Naive thymus-derived CD8-positive, alpha-beta T cell (primary cell): ENCODE data around the gene ZKSCAN3. TPM values are rescaled to one million over a fixed set of nuclear protein-coding genes. Genes with fewer than 3 reads are reported as not detected.
"Not testable (repeated sequence)": the region's sequence is repeated elsewhere in the genome, so short reads cannot be mapped to it uniquely, and the experiment has no call there.

Source experiments
- ATAC-seq, 2 donors: fragments of 150-1000 bp; cut with Tn5 transposase in 1 of 2; sonication (Bioruptor Pico), chemical (Tn5 transposase) in 1 of 2; 1 replicate in 1 of 2; 2 replicates in 1 of 2; pipeline ENCODE4 v1.10.0; 2021; ENCODE audit warnings: mild to moderate bottlenecking in 2 of 2, moderate library complexity in 2 of 2
- POLR2A ChIA-PET: fragments of 350-600 bp; sonication (Branson Sonifier 250); formaldehyde crosslinking; loops from one replicate; lab custom pipeline; 2021; ENCODE audit warnings: antibody characterized with exemption; lab: Charles Lee
- DNase-seq, 10 donors: peaks; one replicate each; pipeline versions ENCODE4 v3.0.0 to v3.0.0-alpha.2; 2020 to 2022
- H3K27ac Mint-ChIP-seq, 10 donors: one replicate each; pipeline ENCODE4 v1.8.0; 2020 to 2022; ENCODE audit warnings: mild to moderate bottlenecking in 10 of 10, mixed read lengths in 10 of 10, moderate library complexity in 4 of 10, inconsistent platforms in 1 of 10
- H3K27me3 Mint-ChIP-seq, 5 donors: one replicate each; pipeline ENCODE4 v1.8.0; 2021 to 2022; ENCODE audit warnings: mixed read lengths in 5 of 5
- H3K36me3 Mint-ChIP-seq, 3 donors: one replicate each; pipeline ENCODE4 v1.8.0; 2020 to 2022; ENCODE audit warnings: mixed read lengths in 3 of 3, mild to moderate bottlenecking in 2 of 3, inconsistent platforms in 1 of 3
- H3K4me1 Mint-ChIP-seq, 4 donors: one replicate each; pipeline ENCODE4 v1.8.0; 2021 to 2022; ENCODE audit warnings: mixed read lengths in 4 of 4
- H3K4me3 Mint-ChIP-seq, 10 donors: one replicate each; pipeline ENCODE4 v1.8.0; 2020 to 2022; ENCODE audit warnings: mild to moderate bottlenecking in 10 of 10, mixed read lengths in 10 of 10, moderate library complexity in 6 of 10, inconsistent platforms in 1 of 10
- H3K9me3 Mint-ChIP-seq, 9 donors: one replicate each; pipeline ENCODE4 v1.8.0; 2020 to 2022; ENCODE audit warnings: mixed read lengths in 9 of 9, mild to moderate bottlenecking in 3 of 9, inconsistent platforms in 1 of 9, moderate library complexity in 1 of 9
- polyA plus RNA-seq, 3 donors: library from polyadenylated mRNA; unstranded; fragments of 300-500 nt; fragmentation: Illumina TruSeq; gene quantifications; one replicate each; pipeline ENCODE4 v1.2.3, GENCODE V29; 2021
- total RNA-seq, 8 experiments: library from RNA in 2 of 8; stranded (reverse) in 2 of 8; gene quantifications; one replicate each; pipeline ENCODE4 v1.2.3 and lab custom pipeline; 2021 to 2026

Gene ZKSCAN3
- total and polyA plus RNA-seq, 5 experiments from 2014 or later: 0.81 to 11.1 (median 4.0) TPM

GRCh38 chr6:28383235-28384142 is 33.7 kb downstream of the ZKSCAN3 start:
- peak overlapping the region in 9 of 10 donors; percentile 63 to 86 (median 74) for H3K27ac Mint-ChIP-seq
- ATAC-seq (peak; percentile 80 to 85), DNase-seq (peak; percentile 6 to 65 (median 31))
- POLR2A ChIA-PET: interaction anchor here (0.7 to 1.4 kb wide), 4 partner anchors 16 to 1205 kb away, joined by 3 read pairs; partner anchors contain the start of gene ZSCAN12
- H3K4me3 Mint-ChIP-seq: peak overlapping the region; percentile 67 to 87 (median 82)
- peaks cover 10 to 51% (median 25%) of the 10 kb centered on the region in 4 donors for H3K4me1 Mint-ChIP-seq
- peaks cover 0 to 6% (median 0%) of the 10 kb centered on the region in 9 donors for H3K9me3 Mint-ChIP-seq
- peaks cover 39 to 77% (median 60%) of the 10 kb centered on the region in 3 donors for H3K36me3 Mint-ChIP-seq
- no peaks in the 10 kb centered on the region for H3K27me3 Mint-ChIP-seq

- Mint-ChIP-seq H3K4me1 (peaks cover 10 to 55% (median 28%) of the 10 kb centered on the region in 4 donors), H3K36me3 (peaks cover 42 to 80% (median 63%) of the 10 kb centered on the region in 3 donors), H3K27me3 (no peaks in the 10 kb centered on the region), H3K4me3 (peak overlapping the region in 1 of 10 donors; percentile 20), H3K9me3 (peaks cover 0 to 5% (median 0%) of the 10 kb centered on the region in 9 donors), H3K27ac (no peak overlapping the region)
- ATAC-seq: no peak
- DNase-seq: no peak
- POLR2A ChIA-PET: interaction anchor here (1.4 kb wide), 1 partner anchor 26 kb away, joined by 3 read pairs; no protein-coding TSS in a partner anchor
Measured at GRCh38 chr6:28384143-28384533, 34.4 kb downstream of the ZKSCAN3 start.

- peaks cover 48 to 85% (median 67%) of the 10 kb centered on the region in 3 donors for H3K36me3 Mint-ChIP-seq
- no peak overlapping the region for H3K4me3 Mint-ChIP-seq
- DNase-seq (no peak), ATAC-seq (no peak)
- H3K27me3 Mint-ChIP-seq: no peaks in the 10 kb centered on the region
- H3K9me3 Mint-ChIP-seq: peaks cover 0 to 1% (median 0%) of the 10 kb centered on the region in 9 donors
- no peak overlapping the region for H3K27ac Mint-ChIP-seq
- POLR2A ChIA-PET: no interaction called here
- peaks cover 19 to 51% (median 32%) of the 10 kb centered on the region in 4 donors for H3K4me1 Mint-ChIP-seq
Measured at GRCh38 chr6:28390688-28391087, 40.9 kb downstream of the ZKSCAN3 start.

- H3K4me3 Mint-ChIP-seq: peak overlapping the region in 1 of 10 donors; percentile 8
- POLR2A ChIA-PET: no interaction called here
Measured at GRCh38 chr6:28393912-28394662, 44.3 kb downstream of the ZKSCAN3 start.

GRCh38 chr6:28395918-28396317 is 46.2 kb downstream of the ZKSCAN3 start:
- no peak for ATAC-seq

More at GRCh38 chr6:28393912-28394662, 44.3 kb downstream of the ZKSCAN3 start:
- ATAC-seq: no peak
- Mint-ChIP-seq H3K9me3 (peaks cover 0 to 1% (median 0%) of the 10 kb centered on the region in 9 donors), H3K27ac (peak overlapping the region in 3 of 10 donors; percentile 1 to 41 (median 15)), H3K36me3 (peaks cover 26 to 84% (median 79%) of the 10 kb centered on the region in 3 donors), H3K4me1 (peaks cover 36 to 59% (median 52%) of the 10 kb centered on the region in 4 donors), H3K27me3 (no peaks in the 10 kb centered on the region)
- DNase-seq: no peak

GRCh38 chr6:28399350-28400121 is 49.8 kb downstream of the ZKSCAN3 start, which contains the start of gene ZSCAN12:
TSS of gene ZSCAN12 (minus strand) at chr6:28399747. CDS start at chr6:28398405, 1,342 bp downstream.
- DNase-seq: peak; percentile 71 to 92 (median 84)
- peaks cover 0 to 9% (median 0%) of the 10 kb centered on the region in 9 donors for H3K9me3 Mint-ChIP-seq
- peak within 1 kb of the TSS; percentile 87 to 97 (median 95) for H3K4me3 Mint-ChIP-seq
- POLR2A ChIA-PET: interaction anchor here (0.8 to 2.2 kb wide), 6 partner anchors 16 to 263 kb away, joined by 3 to 14 read pairs (median 4); partner anchors contain the start of genes ZKSCAN4, ZSCAN23 and ZSCAN26
- H3K36me3 Mint-ChIP-seq: peaks cover 0 to 40% (median 36%) of the 10 kb centered on the region in 3 donors
- peak within 1 kb of the TSS; percentile 91 to 98 (median 96) for H3K27ac Mint-ChIP-seq
- peak; percentile 94 for ATAC-seq
- H3K4me1 Mint-ChIP-seq: peaks cover 29 to 49% (median 45%) of the 10 kb centered on the region in 4 donors
- H3K27me3 Mint-ChIP-seq: peaks cover 9 to 26% (median 15%) of the 10 kb centered on the region in 5 donors

More at GRCh38 chr6:28395918-28396317, 46.2 kb downstream of the ZKSCAN3 start:
- no peak for DNase-seq
- peak overlapping the region in 2 of 10 donors; percentile 57 to 62 for H3K27ac Mint-ChIP-seq
- peak overlapping the region in 4 of 10 donors; percentile 16 to 87 (median 34) for H3K4me3 Mint-ChIP-seq
- POLR2A ChIA-PET: no interaction called here
- peaks cover 0 to 8% (median 0%) of the 10 kb centered on the region in 9 donors for H3K9me3 Mint-ChIP-seq
- peaks cover 13 to 67% (median 66%) of the 10 kb centered on the region in 3 donors for H3K36me3 Mint-ChIP-seq
- H3K4me1 Mint-ChIP-seq: peaks cover 36 to 64% (median 57%) of the 10 kb centered on the region in 4 donors
- H3K27me3 Mint-ChIP-seq: peaks cover 0 to 4% (median 0%) of the 10 kb centered on the region in 5 donors

- Mint-ChIP-seq H3K27ac (peak overlapping the region; percentile 91 to 98 (median 96)), H3K9me3 (peaks cover 0 to 9% (median 0%) of the 10 kb centered on the region in 9 donors), H3K27me3 (peaks cover 11 to 28% (median 17%) of the 10 kb centered on the region in 5 donors), H3K4me1 (peaks cover 26 to 44% (median 41%) of the 10 kb centered on the region in 4 donors), H3K4me3 (peak overlapping the region; percentile 87 to 97 (median 95)), H3K36me3 (peaks cover 0 to 40% (median 34%) of the 10 kb centered on the region in 3 donors)
- POLR2A ChIA-PET: interaction anchor here (1.3 kb wide), 1 partner anchor 43 kb away, joined by 4 read pairs; the partner anchor contains the start of gene ZSCAN23
- no peak for ATAC-seq
- DNase-seq: no peak
Measured at GRCh38 chr6:28400122-28400451, 50.3 kb downstream of the ZKSCAN3 start.

- DNase-seq (no peak), ATAC-seq (no peak)
- Mint-ChIP-seq H3K4me3 (peak overlapping the region in 4 of 10 donors; percentile 4 to 33 (median 14)), H3K27ac (peak overlapping the region in 2 of 10 donors; percentile 6 to 23), H3K27me3 (peaks cover 13 to 35% (median 23%) of the 10 kb centered on the region in 5 donors), H3K36me3 (peaks cover 0 to 31% (median 24%) of the 10 kb centered on the region in 3 donors), H3K4me1 (peaks cover 17 to 33% (median 30%) of the 10 kb centered on the region in 4 donors), H3K9me3 (peaks cover 0 to 9% (median 0%) of the 10 kb centered on the region in 9 donors)
- POLR2A ChIA-PET: no interaction called here
Measured at GRCh38 chr6:28401172-28401571, 51.4 kb downstream of the ZKSCAN3 start.

GRCh38 chr6:28402197-28402596 is 52.5 kb downstream of the ZKSCAN3 start:
- peaks cover 0 to 21% (median 13%) of the 10 kb centered on the region in 3 donors for H3K36me3 Mint-ChIP-seq
- H3K4me1 Mint-ChIP-seq: peaks cover 9 to 23% (median 20%) of the 10 kb centered on the region in 4 donors
- DNase-seq: no peak
- peaks cover 15 to 45% (median 26%) of the 10 kb centered on the region in 5 donors for H3K27me3 Mint-ChIP-seq
- POLR2A ChIA-PET: interaction anchor here (0.9 kb wide), 1 partner anchor 41 kb away, joined by 4 read pairs; the partner anchor contains the start of gene ZSCAN23
- ATAC-seq: no peak
- no peak overlapping the region for H3K4me3 Mint-ChIP-seq
- H3K27ac Mint-ChIP-seq: no peak overlapping the region
- peaks cover 0 to 9% (median 0%) of the 10 kb centered on the region in 9 donors for H3K9me3 Mint-ChIP-seq

- DNase-seq, H3K4me3 Mint-ChIP-seq, H3K4me1 Mint-ChIP-seq, ATAC-seq, POLR2A ChIA-PET, H3K9me3 Mint-ChIP-seq, H3K27ac Mint-ChIP-seq, H3K36me3 Mint-ChIP-seq: not testable (repeated sequence)
- H3K27me3 Mint-ChIP-seq: peaks cover 15 to 56% (median 26%) of the 10 kb centered on the region in 5 donors
Measured at GRCh38 chr6:28403923-28404322, 54.2 kb downstream of the ZKSCAN3 start.

- DNase-seq (no peak), ATAC-seq (no peak)
- Mint-ChIP-seq H3K9me3 (peaks cover 0 to 10% (median 0%) of the 10 kb centered on the region in 9 donors), H3K27me3 (peaks cover 26 to 70% (median 43%) of the 10 kb centered on the region in 5 donors), H3K36me3 (peaks cover 0 to 8% (median 0%) of the 10 kb centered on the region in 3 donors), H3K4me3 (no peak overlapping the region), H3K27ac (no peak overlapping the region), H3K4me1 (no peaks in the 10 kb centered on the region)
- POLR2A ChIA-PET: no interaction called here
Measured at GRCh38 chr6:28407401-28407800, 57.7 kb downstream of the ZKSCAN3 start.
